ENCODE results near the gene SYMPK. TPM values are rescaled to one million over a fixed set of nuclear protein-coding genes. Genes with fewer than 3 reads are reported as not detected.

The SYMPK gene
- total RNA-seq, 1 donor from 2014 or later, result 55.0 TPM

- DNase-seq (ENCODE audit: low read depth), result no peak
These were observed 3.6 kb upstream of the SYMPK start for GRCh38 chr19:45866400-45867176.

- no peak for DNase-seq (ENCODE audit: low read depth)
These were observed 2.5 kb upstream of the SYMPK start for GRCh38 chr19:45865269-45865948.

- DNase-seq (ENCODE audit: low read depth), result no peak
These were observed 1.7 kb upstream of the SYMPK start for GRCh38 chr19:45864629-45865082.

- DNase-seq (ENCODE audit: low read depth), result no peak
These were observed 1.1 kb upstream of the SYMPK start, which contains the start of gene FOXA3 for GRCh38 chr19:45863840-45864628. Gene FOXA3 (plus strand): TSS chr19:45864326. CDS start chr19:45864457, 131 bp downstream.

GRCh38 chr19:45863335-45863839 lies 440 bp upstream of the SYMPK start:
- DNase-seq (ENCODE audit: low read depth), result no peak

- no peak for DNase-seq (ENCODE audit: low read depth)
These were observed 730 bp downstream of the SYMPK start for GRCh38 chr19:45862271-45862563.

GRCh38 chr19:45860359-45861259 lies 2.3 kb downstream of the SYMPK start:
- no peak for DNase-seq (ENCODE audit: low read depth)

GRCh38 chr19:45854167-45854778 lies 8.7 kb downstream of the SYMPK start:
- DNase-seq (ENCODE audit: low read depth), result no peak

GRCh38 chr19:45852983-45853382 lies 10.0 kb downstream of the SYMPK start:
- no peak for DNase-seq (ENCODE audit: low read depth)

GRCh38 chr19:45852145-45852750 lies 10.7 kb downstream of the SYMPK start:
- DNase-seq (ENCODE audit: low read depth), result no peak

- DNase-seq (ENCODE audit: low read depth), result no peak
These were observed 14.0 kb downstream of the SYMPK start for GRCh38 chr19:45848922-45849321.

GRCh38 chr19:45847663-45848062 lies 15.3 kb downstream of the SYMPK start:
- no peak for DNase-seq (ENCODE audit: low read depth)

GRCh38 chr19:45842198-45842597 lies 20.7 kb downstream of the SYMPK start:
- no peak for DNase-seq (ENCODE audit: low read depth)

- DNase-seq (ENCODE audit: low read depth), result peak; percentile 70
These were observed 28.0 kb downstream of the SYMPK start for GRCh38 chr19:45834970-45835369.

GRCh38 chr19:45828945-45829344 lies 34.0 kb downstream of the SYMPK start:
- no peak for DNase-seq (ENCODE audit: low read depth)

GRCh38 chr19:45828523-45828922 lies 34.4 kb downstream of the SYMPK start:
- no peak for DNase-seq (ENCODE audit: low read depth)

- DNase-seq (ENCODE audit: low read depth), result no peak
These were observed 35.4 kb downstream of the SYMPK start for GRCh38 chr19:45827459-45828093.

- DNase-seq (ENCODE audit: low read depth), result no peak
These were observed 36.0 kb downstream of the SYMPK start for GRCh38 chr19:45826934-45827333.

- DNase-seq (ENCODE audit: low read depth), result no peak
These were observed 36.7 kb downstream of the SYMPK start for GRCh38 chr19:45825917-45826893.
